ENCODE results near the gene ZMIZ1.

The ZMIZ1 gene

DNA sequence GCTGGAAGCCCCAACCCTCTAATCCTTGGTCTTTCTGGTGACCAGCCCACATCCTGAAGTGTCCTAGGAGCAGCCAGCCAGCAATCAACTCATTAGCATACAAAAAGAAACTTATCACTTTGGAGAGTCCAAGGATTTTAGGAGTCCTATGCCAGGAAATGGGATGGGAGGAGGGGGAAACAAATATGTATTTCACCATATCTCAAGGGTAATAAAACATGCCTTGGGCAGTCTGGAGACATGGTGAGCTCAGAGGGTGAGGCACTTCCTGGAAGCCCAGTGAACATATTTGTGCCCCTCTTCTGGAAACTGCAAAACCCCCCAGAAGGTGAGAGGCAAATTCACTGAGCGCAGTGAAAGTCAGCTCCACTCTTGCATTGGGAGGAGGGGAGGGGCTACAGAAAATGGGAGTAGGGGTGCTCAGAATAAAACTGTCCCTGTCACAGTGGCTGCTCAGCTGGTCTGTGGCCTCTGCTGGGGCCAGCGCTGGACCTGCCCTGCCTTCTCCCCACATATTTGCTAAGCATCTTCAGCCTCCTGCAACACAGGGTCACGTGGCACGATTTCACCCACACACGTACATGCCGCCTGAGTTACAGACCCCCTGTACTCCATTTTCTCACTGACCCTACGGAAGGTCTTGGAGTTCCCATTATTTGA, 17.7 kb upstream of the ZMIZ1 start:
- DNase-seq (ENCODE audit: low read depth in 2 of 3, low spot score in 2 of 3): no peak

DNA sequence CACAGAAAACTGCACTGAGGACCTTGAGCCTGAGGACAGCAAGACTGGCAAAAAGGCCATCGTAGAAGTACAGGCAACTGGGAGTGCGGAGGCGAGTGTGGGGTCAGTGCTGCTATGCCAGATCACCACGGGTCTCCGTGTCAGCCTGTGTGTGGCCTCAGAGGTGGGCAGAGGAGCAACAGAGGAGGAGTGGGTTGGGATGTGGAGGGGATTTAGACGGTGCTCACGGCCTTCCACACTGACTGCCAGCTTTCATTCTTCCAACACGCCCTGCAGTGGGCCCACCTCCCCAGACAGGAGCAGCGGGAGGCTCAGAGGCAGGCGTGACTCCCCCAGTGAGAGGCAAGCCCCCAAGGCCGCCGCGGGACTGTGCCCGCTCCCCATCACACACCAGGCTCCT, 17.0 kb upstream of the ZMIZ1 start:
- DNase-seq (ENCODE audit: low read depth in 2 of 3, low spot score in 2 of 3): no peak

DNA sequence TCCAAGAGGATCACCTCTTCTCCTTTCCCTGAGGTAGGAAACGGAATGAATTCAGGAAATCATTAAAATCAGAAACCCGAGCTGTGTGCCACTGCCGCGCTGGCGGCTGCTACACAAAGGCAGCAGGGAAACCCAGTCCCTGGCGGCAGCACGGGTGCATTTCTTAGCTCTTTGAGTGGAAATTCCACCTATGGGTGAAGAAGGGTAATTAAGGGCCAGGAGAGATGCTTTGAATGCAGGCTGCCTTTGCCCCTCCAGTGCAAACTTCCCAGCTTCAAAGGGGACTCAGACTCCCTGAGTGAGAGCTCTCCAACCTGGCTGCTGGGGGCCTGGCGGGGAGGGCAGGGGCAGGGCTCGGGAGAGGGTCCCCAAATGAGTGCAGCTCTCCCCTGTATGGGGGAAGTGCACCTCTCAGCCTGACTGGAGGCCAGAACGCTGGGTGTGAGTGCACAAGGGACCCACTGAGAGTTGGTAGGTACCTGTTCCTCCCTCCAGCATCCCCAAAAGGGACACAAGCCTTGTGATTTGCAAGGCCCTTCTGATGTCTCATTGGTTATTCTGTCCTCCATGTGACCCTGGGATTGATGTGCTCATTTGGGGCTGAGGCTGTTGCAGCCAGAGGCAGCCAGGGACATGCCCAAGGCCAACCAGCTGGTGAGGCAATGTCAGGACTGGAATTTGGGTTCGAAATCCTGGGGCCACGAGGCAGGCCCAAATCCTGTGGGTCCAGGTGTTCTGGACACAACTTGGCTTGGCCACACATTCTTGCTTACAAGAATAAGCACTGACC, 16.3 kb upstream of the ZMIZ1 start:
- DNase-seq (ENCODE audit: low read depth in 2 of 3, low spot score in 2 of 3): no peak

DNA sequence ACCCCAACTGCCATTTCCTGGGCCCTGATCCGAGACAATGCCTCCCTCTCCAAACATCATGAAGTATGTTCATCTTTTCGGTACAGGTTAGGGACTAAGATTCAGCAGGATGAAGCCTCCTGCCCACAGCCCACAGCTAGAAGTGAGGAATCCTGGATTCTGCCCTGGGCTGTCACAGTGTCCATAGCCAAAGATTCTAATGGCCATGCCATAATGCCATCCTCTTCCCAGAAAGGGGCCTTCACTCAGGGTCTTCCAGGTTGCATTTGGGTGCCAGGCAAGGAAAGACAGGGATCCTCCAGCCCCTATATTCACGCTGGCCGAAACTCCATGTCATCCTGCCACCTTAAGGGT, 15.7 kb upstream of the ZMIZ1 start:
- no peak for DNase-seq (ENCODE audit: low read depth in 2 of 3, low spot score in 2 of 3)

DNA sequence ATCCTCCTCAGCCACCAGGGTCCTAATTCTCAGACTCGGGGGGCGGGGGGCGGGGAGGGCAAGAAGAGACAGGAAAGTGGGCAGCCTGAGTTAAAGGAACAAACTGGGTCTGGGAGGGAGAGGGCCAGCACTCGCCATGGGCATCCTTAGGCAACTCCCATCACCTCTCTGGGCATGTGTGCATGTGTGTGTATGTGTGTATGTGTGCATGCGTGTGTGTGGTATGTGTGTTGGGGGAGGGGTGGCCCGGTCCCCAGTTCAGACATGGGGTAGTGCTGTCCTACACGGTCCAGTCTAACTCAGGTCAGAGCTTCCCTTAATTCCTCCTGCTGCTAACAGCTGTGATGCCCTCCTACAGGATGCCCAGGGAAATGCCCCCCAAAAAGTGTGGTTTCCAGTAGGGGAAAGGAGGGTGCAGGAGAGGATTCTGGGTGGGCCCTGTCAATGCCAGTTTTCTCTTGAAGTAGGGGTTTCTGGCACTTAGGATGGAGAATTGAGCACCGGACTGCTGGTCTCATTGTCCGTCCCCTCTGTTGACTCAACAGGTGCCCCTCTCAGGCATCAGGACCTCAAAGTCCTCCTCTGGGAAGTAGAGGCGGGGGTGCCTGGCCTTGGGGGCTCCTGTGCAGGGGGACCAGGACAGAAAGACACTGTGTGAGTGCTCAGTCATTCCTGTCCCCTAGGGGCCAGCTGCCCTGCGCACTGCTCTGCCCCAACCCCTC, 15.1 kb upstream of the ZMIZ1 start:
- no peak for DNase-seq (ENCODE audit: low read depth in 2 of 3, low spot score in 2 of 3)

DNA sequence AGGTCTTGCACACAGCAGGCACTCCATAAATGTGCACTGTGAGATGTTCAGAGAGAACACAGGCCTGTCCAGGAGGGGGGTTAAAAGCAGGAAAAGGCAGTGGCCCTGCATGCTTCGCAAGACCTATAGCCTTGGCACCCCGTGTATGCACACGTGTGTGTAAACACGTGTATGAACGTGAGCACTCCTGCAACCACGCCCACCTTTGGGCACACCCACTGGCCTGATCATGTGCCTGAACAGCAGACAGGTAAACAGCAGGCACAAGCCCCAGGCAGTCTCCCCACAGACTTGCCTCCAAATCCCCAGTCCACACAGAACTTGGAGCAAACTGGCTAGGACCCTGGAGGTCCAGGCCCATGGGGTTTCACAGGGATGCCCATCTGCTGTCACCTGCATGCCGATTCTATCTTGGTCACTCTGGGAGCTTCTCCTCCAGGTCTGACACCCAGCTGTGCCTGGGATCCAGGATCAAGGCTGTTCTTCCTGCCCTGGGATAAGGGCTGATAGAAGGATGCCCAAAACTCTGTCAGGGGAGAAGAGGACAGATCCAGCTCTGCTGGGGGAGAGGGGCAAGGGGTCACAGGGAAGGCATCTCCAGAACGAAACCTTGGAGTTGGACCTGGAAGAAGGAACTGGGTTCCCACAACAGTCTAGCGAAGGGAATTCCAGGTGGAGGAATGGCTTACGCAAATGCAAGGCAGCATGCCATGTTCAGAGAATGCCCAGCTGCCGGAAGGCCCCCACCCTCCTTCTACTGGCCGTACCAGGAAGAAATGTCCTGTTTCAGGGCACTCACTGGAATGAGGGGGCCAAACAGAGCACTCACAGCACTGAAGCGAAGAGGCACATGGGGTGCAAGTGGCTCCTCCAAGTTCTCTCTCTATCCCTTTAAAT, 14.3 kb upstream of the ZMIZ1 start:
- DNase-seq (ENCODE audit: low read depth in 2 of 3, low spot score in 2 of 3): no peak

DNA sequence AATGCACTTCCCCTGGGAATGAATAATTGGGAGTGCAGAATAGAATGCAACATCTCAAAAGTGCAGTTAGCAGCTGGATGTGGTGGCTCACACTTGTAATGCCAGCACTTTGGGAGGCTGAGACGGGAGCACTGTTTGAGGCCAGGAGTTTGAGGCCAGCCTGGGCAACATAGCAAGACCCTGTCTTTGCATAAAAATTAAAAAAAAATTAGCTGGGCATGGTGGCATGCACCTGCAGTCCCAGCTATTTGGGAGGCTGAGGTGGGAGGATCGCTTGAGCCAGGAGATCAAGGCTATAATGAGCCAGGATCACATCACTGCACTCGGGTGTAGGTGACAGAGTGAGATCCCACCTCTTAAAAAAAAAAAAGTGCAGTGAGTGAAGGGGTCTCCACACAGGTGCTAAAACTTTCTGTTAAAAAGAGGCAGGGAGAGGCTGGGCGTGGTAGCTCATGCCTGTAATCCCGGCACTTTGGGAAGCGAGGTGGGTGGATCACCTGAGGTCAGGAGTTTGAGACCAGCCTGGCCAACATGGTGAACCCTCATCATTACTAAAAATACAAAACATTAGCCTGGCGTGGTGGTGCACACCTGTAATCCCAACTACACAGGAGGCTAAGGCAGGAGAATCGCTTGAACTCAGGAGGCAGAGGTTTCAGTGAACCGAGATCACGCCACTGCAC, 13.5 kb upstream of the ZMIZ1 start:
- no peak for DNase-seq (ENCODE audit: low read depth in 2 of 3, low spot score in 2 of 3)

DNA sequence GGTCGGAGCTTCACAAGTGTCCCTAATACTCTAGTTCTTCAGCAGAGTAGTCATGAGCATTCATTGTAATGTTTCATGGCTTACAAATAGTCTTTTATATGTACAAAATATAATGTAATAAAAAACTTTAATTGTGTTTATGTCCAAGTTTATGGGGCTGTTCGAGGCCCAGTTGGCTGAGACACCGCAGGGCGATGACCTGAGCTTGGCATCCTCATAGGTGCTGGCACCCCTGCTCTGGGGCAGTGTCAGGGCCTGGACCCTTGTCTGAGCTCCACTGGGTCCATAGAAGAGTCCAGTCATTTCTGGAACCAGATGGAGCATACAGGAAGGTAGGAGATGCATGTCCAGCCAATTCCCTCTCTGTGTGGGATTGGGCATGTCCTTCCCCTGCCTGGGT, 12.9 kb upstream of the ZMIZ1 start:
- DNase-seq (ENCODE audit: low read depth in 2 of 3, low spot score in 2 of 3): no peak

DNA sequence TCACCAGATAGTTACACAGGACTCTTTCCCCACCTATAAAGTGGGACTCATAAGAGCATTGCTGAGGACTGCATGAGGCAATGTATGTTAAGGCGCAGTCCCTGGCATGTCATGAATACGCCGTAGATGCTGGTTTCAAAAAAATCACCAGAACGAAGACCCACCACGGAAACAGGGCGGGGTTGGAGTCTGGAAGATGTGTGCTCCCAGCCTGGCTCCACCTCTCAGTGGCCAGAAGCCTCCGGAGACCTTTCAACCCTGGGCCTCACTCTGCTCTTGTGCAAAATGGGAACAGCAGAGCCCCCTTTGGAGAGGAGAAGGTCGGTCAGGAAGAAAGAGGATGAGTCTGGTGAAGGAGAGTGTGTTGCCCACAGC, 12.4 kb upstream of the ZMIZ1 start:
- DNase-seq (ENCODE audit: low read depth in 2 of 3, low spot score in 2 of 3): no peak

DNA sequence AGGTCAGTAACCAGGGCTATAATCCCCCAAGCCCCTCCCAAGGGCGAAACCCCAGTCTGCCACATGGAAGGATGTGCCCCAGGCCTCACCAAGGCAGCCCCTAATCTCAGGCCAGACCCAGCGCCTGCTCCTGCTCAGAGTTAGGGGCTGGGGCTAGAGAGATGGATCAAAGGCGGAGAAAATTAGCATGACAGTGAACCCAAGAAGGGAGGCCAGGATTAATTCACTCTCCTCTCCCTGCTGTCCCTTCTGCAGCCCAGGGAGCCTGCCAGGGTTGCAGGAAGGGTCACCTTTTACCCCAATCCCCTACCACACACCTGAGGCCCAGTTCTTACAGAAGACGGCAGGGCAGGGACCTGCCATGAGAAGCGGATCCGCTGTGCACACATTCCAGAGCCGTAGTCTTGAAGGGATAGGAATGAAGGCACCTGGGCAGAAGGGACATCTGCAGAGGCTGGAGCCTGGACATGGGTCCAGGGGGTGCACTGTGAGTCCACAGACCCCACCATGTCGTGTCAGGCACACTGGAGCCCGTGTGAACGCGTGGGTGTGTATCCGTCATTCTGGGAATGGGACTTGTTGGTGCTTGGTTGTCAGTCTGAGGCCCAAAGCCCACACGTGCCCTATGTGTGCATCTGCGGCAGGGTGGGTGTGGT, 11.9 kb upstream of the ZMIZ1 start:
- DNase-seq (ENCODE audit: low read depth in 2 of 3, low spot score in 2 of 3): no peak

DNA sequence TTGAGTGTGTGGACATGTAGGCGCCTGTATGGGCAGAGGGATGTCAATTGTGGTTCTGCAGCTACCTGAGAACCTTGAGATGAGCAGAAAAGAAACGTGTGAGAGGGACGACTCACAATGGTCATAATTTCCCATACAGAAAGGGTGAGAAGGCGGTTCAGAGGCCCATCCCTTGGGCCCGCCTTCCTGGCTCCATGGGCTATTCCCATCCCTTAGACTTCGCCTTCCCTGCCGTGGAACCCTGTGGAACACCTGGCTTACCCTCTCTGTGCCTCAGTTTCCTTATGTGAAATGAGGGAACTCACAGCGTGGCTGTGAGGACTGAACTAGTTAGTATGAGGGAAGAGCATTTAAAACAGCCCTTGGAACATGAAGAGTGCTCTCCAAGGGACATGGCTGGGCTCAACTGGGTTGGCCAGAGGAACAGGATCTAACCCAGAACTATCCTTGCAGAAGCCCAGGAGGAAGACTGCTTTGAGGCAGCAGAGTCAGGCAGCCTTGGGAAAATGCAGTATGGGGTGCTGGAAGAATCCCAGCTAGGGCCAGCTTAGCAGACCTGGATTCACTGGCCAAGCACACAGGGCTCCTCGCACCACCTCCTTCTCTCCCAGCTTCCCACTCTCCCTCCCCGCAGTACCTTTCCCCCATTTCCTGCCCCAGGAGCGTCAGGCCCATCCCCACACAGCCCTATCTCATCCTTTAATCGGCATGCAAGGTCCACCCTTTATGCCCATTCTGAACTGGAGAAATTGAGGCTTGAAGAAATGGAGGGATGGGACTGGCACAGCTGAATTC, 11.1 kb upstream of the ZMIZ1 start:
- no peak for DNase-seq (ENCODE audit: low read depth in 2 of 3, low spot score in 2 of 3)

DNA sequence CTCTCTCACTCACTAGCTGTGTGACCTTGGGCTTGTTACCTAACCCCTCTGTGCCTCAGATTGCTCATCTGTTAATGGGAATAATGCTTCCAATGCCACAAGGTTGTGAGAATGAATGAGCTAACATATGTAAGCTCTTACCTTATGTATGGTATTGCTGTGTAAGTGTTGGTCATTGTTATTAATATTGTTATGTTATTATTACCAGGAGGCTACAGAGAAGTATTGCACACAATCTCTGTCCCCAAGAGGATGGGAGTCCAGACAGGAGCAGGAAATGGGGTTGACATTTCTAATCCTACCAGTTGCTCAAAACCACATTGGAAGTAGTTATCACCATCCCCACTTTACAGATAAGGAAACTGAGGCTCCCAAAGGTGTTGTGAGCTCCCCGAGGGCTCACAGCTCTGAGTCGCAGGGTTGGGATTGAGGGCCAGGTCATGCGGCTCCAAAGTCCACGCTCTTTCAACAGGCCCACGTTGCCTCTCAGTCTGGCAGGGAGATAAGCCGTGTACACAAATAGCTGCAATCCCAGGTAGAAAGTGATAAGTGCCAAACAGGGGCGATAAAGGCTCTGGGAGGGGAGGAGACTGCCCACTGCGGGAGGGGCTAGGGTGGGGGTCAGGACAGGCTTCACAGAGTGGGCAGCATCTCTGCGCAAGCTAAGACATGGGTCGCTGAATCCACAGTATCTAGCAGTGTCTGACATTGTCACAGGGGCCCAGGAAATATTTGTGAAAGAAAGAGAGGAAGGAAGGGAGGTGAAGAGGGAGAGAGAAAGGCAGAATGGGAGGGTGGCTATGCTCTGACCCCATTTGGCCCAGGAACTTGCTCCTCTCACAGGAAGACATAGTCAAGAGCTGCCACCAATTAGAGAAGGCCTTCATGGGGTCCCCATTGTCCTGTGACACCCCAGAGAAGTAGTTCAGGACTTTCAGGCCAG, 9.6 kb upstream of the ZMIZ1 start:
- DNase-seq (ENCODE audit: low read depth in 2 of 3, low spot score in 2 of 3): no peak

DNA sequence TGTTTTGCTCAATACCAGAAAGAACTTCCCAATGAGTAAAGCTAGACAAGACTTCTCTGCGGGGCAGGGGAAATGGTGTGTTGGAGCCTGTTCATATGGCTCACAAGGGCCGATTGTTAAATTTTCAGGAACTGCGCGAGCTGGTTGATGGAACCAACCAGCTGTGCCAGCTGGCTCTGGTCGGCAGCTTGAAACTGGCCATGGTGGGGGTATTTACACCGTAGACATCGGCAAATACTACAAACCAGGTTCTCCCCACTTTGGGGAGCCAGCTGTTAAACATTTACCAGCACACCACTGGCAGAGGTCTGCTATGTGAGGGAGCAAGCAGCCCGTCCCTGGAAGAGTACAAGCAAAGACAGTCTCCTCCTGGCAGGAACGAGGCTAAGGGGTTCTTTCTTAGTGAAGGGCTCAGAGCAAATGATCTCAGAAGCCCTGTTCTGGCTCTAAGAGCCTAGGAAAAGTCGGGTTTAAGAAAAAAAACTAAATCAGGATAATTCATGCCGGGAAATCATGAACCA, 8.8 kb upstream of the ZMIZ1 start:
- DNase-seq (ENCODE audit: low read depth in 2 of 3, low spot score in 2 of 3): no peak

DNA sequence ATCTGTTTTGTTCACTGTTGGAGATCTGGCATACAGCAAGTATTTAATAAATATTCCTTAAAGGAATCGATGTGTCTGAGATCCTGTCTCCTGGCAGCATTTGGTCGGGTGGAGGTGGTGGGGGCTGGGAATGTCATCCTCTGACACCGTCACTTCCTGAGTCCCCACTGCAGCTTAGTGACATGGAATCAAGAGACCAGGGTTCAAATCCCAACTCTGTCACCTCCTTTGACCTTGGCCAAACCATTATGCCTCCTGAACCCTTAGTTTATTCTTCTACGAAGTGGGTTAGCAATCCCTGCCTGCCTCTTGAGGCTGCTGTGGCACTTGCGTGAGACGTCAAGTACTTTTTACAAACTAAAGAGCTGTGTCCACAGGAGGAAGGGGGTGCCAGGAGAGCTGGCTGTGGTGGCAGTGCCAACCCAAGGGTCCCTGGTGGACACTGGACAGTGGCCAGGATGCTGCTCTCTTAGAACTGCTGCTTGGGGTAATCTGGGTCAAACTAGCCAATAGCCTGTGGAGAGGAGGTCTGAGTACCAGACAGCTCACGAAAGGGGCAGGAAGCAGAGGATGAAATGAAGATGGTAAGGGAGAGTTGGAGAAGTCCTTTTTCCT, 8.0 kb upstream of the ZMIZ1 start:
- DNase-seq (ENCODE audit: low read depth in 2 of 3, low spot score in 2 of 3): no peak

DNA sequence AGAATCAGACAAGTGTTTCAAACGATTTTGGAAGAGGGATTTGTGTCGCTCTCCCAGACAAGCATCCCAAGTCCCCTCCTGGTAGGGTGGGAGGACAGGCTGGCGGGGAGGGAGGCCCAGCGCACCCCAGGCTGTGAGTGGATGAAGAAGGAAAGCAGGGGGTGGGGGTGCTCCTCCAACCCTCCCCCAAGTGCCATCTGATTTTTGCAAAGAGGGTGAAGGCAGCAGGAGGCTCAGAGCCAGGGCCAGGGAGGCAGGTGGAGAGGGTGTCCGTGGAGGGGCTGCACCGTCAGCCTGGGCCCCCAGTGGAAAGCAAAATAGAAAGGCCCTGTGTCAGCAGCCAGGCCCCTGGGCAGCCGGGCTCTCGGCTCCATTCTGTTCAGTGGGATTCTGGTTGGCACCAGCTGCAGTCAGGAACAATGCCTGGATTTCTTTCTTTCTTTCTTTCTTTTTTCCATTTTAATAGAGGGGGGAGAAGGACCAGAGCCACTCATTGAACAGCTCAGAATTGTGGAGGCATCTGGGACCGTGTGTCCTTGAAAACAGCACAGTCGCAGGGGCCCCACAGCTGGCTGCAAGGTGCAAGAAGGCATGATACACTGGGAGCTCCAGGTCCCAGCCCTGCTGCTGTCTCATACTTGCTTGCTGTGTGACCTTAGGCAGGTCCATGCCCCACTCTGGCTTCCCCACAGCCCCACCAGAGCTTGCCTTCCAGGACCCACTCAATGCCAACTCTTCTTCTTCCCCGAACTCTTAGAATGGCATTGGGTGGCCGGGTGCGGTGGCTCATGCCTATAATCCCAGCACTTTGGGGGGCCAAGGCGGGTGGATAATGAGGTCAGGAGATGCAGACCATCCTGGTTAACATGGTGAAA, 7.1 kb upstream of the ZMIZ1 start:
- DNase-seq (ENCODE audit: low read depth in 2 of 3, low spot score in 2 of 3): no peak

DNA sequence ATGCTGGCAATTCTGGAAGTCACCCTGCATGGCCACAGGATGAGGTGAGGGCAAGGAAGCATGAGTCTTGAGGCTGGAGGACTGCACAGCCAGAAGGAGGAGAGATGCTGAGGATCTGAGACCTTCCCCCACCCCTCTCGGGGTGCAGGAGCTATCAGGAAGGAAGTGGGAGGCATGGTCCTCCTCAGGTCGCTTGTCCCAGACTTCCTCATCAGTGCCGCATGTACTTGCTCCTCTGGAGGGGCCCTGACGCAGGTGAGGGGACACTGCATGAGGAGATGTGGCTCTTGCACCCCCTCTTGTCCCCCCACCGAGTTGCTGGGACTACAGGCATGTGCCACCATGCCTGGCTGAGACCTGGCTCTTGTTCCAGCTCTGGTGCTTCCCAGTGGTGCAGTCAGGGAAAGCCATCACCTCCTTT, 5.7 kb upstream of the ZMIZ1 start:
- no peak for DNase-seq (ENCODE audit: low read depth in 2 of 3, low spot score in 2 of 3)
